SH-SY5Y (cell line): ENCODE measurements around the gene CD19.

Source experiments
- GATA2 ChIP-seq: IDR thresholded peaks from 2 replicates; pipeline ENCODE4 v1.6.1; 2011; ENCODE audit warnings: mild to moderate bottlenecking, low read depth, low read length
- GATA3 ChIP-seq: IDR thresholded peaks from 2 replicates; pipeline ENCODE4 v1.6.1; 2011; ENCODE audit warnings: low read depth, mild to moderate bottlenecking, low read length, moderate library complexity

DNA sequence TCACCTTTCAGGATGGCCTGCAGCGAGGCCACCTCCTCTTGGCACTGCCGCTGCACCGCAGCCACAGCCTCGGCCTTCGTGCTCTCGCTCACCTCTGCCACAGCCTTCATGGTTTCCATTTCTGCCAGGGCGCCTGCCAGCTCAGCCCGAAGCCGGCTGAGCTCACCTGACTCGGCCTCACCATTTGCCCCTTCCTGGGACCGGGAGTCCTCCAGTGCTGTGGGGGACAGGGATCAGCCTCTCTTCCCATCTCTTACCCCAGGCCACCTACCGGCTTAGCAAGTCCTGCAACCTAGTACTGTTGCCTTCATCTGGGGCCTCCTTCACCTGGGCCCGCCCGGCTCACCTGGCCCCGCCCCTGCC is 7.4 kb upstream of the CD19 start:
- TF ChIP-seq GATA2, result no peak
- TF ChIP-seq GATA3, result no peak
